Heart right ventricle (tissue), 16 donors: ENCODE data around the gene OTOP3. TPM values are rescaled to one million over a fixed set of nuclear protein-coding genes. Genes with fewer than 3 reads are reported as not detected.

ENCODE experiments used
- ATAC-seq, 8 donors: fragments of 200-7000 bp; cut with Tn5 transposase; one replicate each; pipeline ENCODE4 v1.9.1; 2020; ENCODE audit warnings: mild to moderate bottlenecking in 8 of 8, moderate library complexity in 8 of 8, moderate number of reproducible peaks in 1 of 8
- DNase-seq, 2 donors: peaks; one replicate each; pipeline ENCODE4 v3.0.0-alpha.2; 2020
- H3K27ac ChIP-seq, 10 donors: fragments of 200-600 bp; sonication (generic) in 2 of 10; one replicate each; pipeline versions ENCODE4 v1.5.0 to v1.8.0; 2020 to 2022; ENCODE audit warnings: mild to moderate bottlenecking in 3 of 10
- H3K27me3 ChIP-seq, 7 donors: fragments of 200-600 bp; one replicate each; pipeline ENCODE4 v1.8.0; 2021 to 2022; ENCODE audit warnings: mild to moderate bottlenecking in 2 of 7
- H3K36me3 ChIP-seq, 9 donors: fragments of 200-600 bp; sonication (generic) in 1 of 9; one replicate each; pipeline versions ENCODE4 v1.5.0 to v1.8.0; 2020 to 2022; ENCODE audit warnings: mild to moderate bottlenecking in 2 of 9
- H3K4me1 ChIP-seq, 9 donors: fragments of 200-600 bp; sonication (generic) in 1 of 9; one replicate each; pipeline versions ENCODE4 v1.5.0 to v1.8.0; 2020 to 2022; ENCODE audit warnings: mild to moderate bottlenecking in 4 of 9
- H3K4me3 ChIP-seq, 10 donors: fragments of 200-600 bp; sonication (generic) in 2 of 10; one replicate each; pipeline versions ENCODE4 v1.5.0 to v1.8.0; 2020 to 2022; ENCODE audit warnings: mild to moderate bottlenecking in 7 of 10, moderate library complexity in 2 of 10
- H3K9me3 ChIP-seq, 11 donors: fragments of 200-600 bp in 10 of 11; sonication (generic) in 2 of 11; one replicate each; pipeline versions ENCODE4 v1.5.0 to v1.8.0; 2013 to 2022; ENCODE audit warnings: mild to moderate bottlenecking in 2 of 11, control low read depth in 1 of 11, moderate library complexity in 1 of 11
- CTCF ChIP-seq, 9 donors: fragments of 200-600 bp; sonication (generic) in 2 of 9; IDR thresholded peaks; one replicate each; pipeline versions ENCODE4 v1.5.0 to v1.8.0; 2021 to 2022; ENCODE audit warnings: antibody characterized with exemption in 9 of 9, mild to moderate bottlenecking in 5 of 9, moderate library complexity in 1 of 9
- WGBS, 2 donors: extraction: QIAGEN DNeasy Blood & Tissue Kit; methylation state at CpG; one replicate each; pipeline ENCODE4 v1.1.7; 2013; ENCODE audit warnings: inconsistent platforms in 1 of 2; 5-methylcytosine and 5-hydroxymethylcytosine counted together
- intact Hi-C, 10 donors: fragments of 100-400 bp; cut with DNase I; formaldehyde crosslinking; loops; one replicate each; pipeline versions ENCODE4 v1.11.1 to v1.14.2; 2022
- polyA plus RNA-seq, 2 donors: library from polyadenylated mRNA; stranded (reverse); fragments of 200-250 nt; gene quantifications; one replicate each; pipeline ENCODE4 v1.2.3, GENCODE V29; 2013
- total RNA-seq, 10 donors: library from RNA; stranded (reverse); fragmentation: NEBNext Ultra II Directional in 3 of 10; extraction: Animal tissue kit (Norgen Biotek cat#: 25700) in 3 of 10; gene quantifications; one replicate each; pipeline versions ENCODE4 v1.2.1 to v1.2.4, GENCODE V29; 2021 to 2023
- donor health status: Arrhythmogenic right ventricular cardiomyopathy.
- donor health status: ischemic (EF 13 %, LVEDD 7.1; RV severe dilation, severe dysfunction).
- donor health status: healthy with polysubstance abuse.
- donor health status: DM: no; HTN: yes; CAD: no.
- donor health status: DM: no; HTN: no; CAD: no.
- donor health status: ischemic (EF 25% LVEDD 6.9; RV normal size, moderate dysfunction).
- donor health status: ischemic (EF 25% LVEDD 5.7; RV mildly dilated, moderate dysfunction).
- donor health status: healthy.
- donor health status: DM: yes; HTN: yes; CAD: no.
- donor health status: Ischemic cardiomyopathy.
- donor health status: ischemic (EF 35%, LVEDD 5.7; RV mildly dilated, moderate dysfunction).
- donor health status: nonischemic (EF 11% LVEDD 7.7; RV severe dilation, severe dysfunction).
- donor health status: DM: yes; HTN: yes; CAD: no.
- donor health status: PGD.
- donor health status: ischemic (EF 29% LVEDD 5.4; RV normal size, mild dysfunction).
- donor health status: nonischemic (EF 23%, LVEDD 6.1; RV moderate dilation, normal function).

OTOP3 gene
- total and polyA plus RNA-seq, 12 donors: not detected

GRCh38 chr17:74939534-74939933, 3.8 kb downstream of the OTOP3 start:
- Histone ChIP-seq H3K27me3 (peaks cover 9 to 85% (median 67%) of the 10 kb centered on the region in 7 donors), H3K36me3 (no peaks in the 10 kb centered on the region), H3K9me3 (no peaks in the 10 kb centered on the region), H3K4me1 (peaks cover 0 to 11% (median 9%) of the 10 kb centered on the region in 9 donors), H3K27ac (no peak overlapping the region), H3K4me3 (no peak overlapping the region)
- intact Hi-C loops: no loop called here
- 44 to 47% methylated on average over 8 of the region's 8 CpGs for WGBS, 2 donors
- DNase-seq (no peak), ATAC-seq (no peak)
- no peak for TF ChIP-seq CTCF (IDR thresholded peaks at IDR 0.05)

GRCh38 chr17:74941128-74941725, 5.5 kb downstream of the OTOP3 start:
- no peaks in the 10 kb centered on the region for H3K36me3 ChIP-seq
- ATAC-seq (no peak), DNase-seq (no peak)
- intact Hi-C loops: no loop called here
- WGBS, 2 donors: 76 to 77% methylated on average over 21 of the region's 21 CpGs
- no peaks in the 10 kb centered on the region for H3K9me3 ChIP-seq
- H3K27me3 ChIP-seq: peaks cover 9 to 85% (median 50%) of the 10 kb centered on the region in 7 donors
- H3K27ac ChIP-seq: no peak overlapping the region
- no peak overlapping the region for H3K4me3 ChIP-seq
- no peak for TF ChIP-seq CTCF (IDR thresholded peaks at IDR 0.05)
- peaks cover 0 to 3% (median under 1%) of the 10 kb centered on the region in 9 donors for H3K4me1 ChIP-seq

GRCh38 chr17:74943808-74944522, 8.3 kb downstream of the OTOP3 start:
- peaks cover 0 to 66% (median 35%) of the 10 kb centered on the region in 7 donors for H3K27me3 ChIP-seq
- WGBS, 2 donors: 60 to 61% methylated on average over 13 of the region's 13 CpGs
- no peaks in the 10 kb centered on the region for H3K36me3 ChIP-seq
- TF ChIP-seq CTCF (IDR thresholded peaks at IDR 0.05): no peak
- no peak overlapping the region for H3K4me3 ChIP-seq
- intact Hi-C loops: no loop called here
- H3K27ac ChIP-seq: no peak overlapping the region
- no peak for ATAC-seq
- no peak for DNase-seq
- H3K9me3 ChIP-seq: no peaks in the 10 kb centered on the region
- H3K4me1 ChIP-seq: no peaks in the 10 kb centered on the region

GRCh38 chr17:74945543-74945942, 9.8 kb downstream of the OTOP3 start:
- no peak for DNase-seq
- Histone ChIP-seq H3K27ac (no peak overlapping the region), H3K36me3 (no peaks in the 10 kb centered on the region), H3K4me3 (no peak overlapping the region), H3K27me3 (peaks cover 0 to 73% (median 34%) of the 10 kb centered on the region in 7 donors), H3K9me3 (no peaks in the 10 kb centered on the region), H3K4me1 (no peaks in the 10 kb centered on the region)
- no peak for TF ChIP-seq CTCF (IDR thresholded peaks at IDR 0.05)
- no peak for ATAC-seq
- intact Hi-C loops: no loop called here
- 45 to 49% methylated on average over 6 of the region's 6 CpGs for WGBS, 2 donors
